Endodermal cell (in vitro differentiated cells): ENCODE results near the gene PLA2G12B. TPM values are rescaled to one million over a fixed set of nuclear protein-coding genes. Genes with fewer than 3 reads are reported as not detected.

ENCODE experiments used
- DNase-seq: peaks from one replicate; pipeline ENCODE4 v3.0.0-alpha.2; 2017
- H3K27ac ChIP-seq: 2 replicates; pipeline ENCODE4 v1.5.1; 2013; ENCODE audit warnings: mild to moderate bottlenecking, low read depth, low read length, moderate library complexity
- H3K27me3 ChIP-seq: 2 replicates; pipeline ENCODE4 v1.6.1; 2013; ENCODE audit warnings: mild to moderate bottlenecking, low read length, moderate library complexity; ENCODE audit not compliant: insufficient read depth, control insufficient read depth, poor library complexity, severe bottlenecking
- H3K36me3 ChIP-seq: 2 replicates; pipeline ENCODE4 v1.7.0; 2013; ENCODE audit warnings: mild to moderate bottlenecking, low read length, moderate library complexity; ENCODE audit not compliant: control insufficient read depth, insufficient read depth
- H3K4me1 ChIP-seq: one replicate; pipeline ENCODE4 v1.7.0; 2013; ENCODE audit warnings: low read length; ENCODE audit not compliant: control insufficient read depth, insufficient read depth
- H3K4me3 ChIP-seq: 2 replicates; pipeline ENCODE4 v1.5.1; 2013; ENCODE audit warnings: mild to moderate bottlenecking, low read length, moderate library complexity
- H3K9ac ChIP-seq: 2 replicates; pipeline ENCODE4 v1.6.1; 2013; ENCODE audit warnings: mild to moderate bottlenecking, low read length, moderate library complexity; ENCODE audit not compliant: poor library complexity, severe bottlenecking; ENCODE audit errors: extremely low read depth
- H3K9me3 ChIP-seq: 2 replicates; pipeline ENCODE4 v1.6.1; 2013; ENCODE audit warnings: mild to moderate bottlenecking, low read length, moderate library complexity; ENCODE audit not compliant: control insufficient read depth
- H3K27ac Mint-ChIP-seq: 2 replicates; pipeline ENCODE4 v1.8.0; 2020; ENCODE audit warnings: mixed read lengths
- H3K27me3 Mint-ChIP-seq: 2 replicates; pipeline ENCODE4 v1.8.0; 2021; ENCODE audit warnings: mild to moderate bottlenecking, mixed read lengths; ENCODE audit not compliant: insufficient read depth
- H3K36me3 Mint-ChIP-seq: 2 replicates; pipeline ENCODE4 v1.8.0; 2020; ENCODE audit warnings: low read depth, mixed read lengths
- H3K4me1 Mint-ChIP-seq: 2 replicates; pipeline ENCODE4 v1.8.0; 2020; ENCODE audit warnings: mixed read lengths
- H3K4me3 Mint-ChIP-seq: 2 replicates; pipeline ENCODE4 v1.8.0; 2020; ENCODE audit warnings: mild to moderate bottlenecking, moderate library complexity, mixed read lengths
- H3K9me3 Mint-ChIP-seq: 2 replicates; pipeline ENCODE4 v1.8.0; 2020; ENCODE audit warnings: mild to moderate bottlenecking, mixed read lengths
- WGBS, 2 experiments: methylation state at CpG; one replicate each; pipeline versions ENCODE4 v1.1.5 to v1.1.7; 2013; ENCODE audit warnings: missing lambda C conversion rate in 2 of 2, mixed read lengths in 1 of 2; ENCODE audit not compliant: insufficient coverage in 1 of 2, insufficient read length in 1 of 2; 5-methylcytosine and 5-hydroxymethylcytosine counted together
- total RNA-seq, 2 donors: library from RNA; stranded (reverse); fragmentation: NEBNext Ultra II Directional in 1 of 2; extraction: Animal tissue kit (Norgen Biotek cat#: 25700) in 1 of 2; gene quantifications; 2 replicates in 1 of 2; 3 replicates in 1 of 2; pipeline ENCODE4 v1.2.1, GENCODE V29; 2021
- TF ChIP-seq, protein P1 (sequence below): fragments of 200-600 bp; sonication (generic); conservative IDR thresholded peaks from 2 replicates; pipeline ENCODE4 v1.5.0; 2021; ENCODE audit warnings: antibody characterized with exemption, mild to moderate bottlenecking

The PLA2G12B gene
- total RNA-seq, 2 donors from 2014 or later, result 0.64 to 0.93 TPM

DNA sequence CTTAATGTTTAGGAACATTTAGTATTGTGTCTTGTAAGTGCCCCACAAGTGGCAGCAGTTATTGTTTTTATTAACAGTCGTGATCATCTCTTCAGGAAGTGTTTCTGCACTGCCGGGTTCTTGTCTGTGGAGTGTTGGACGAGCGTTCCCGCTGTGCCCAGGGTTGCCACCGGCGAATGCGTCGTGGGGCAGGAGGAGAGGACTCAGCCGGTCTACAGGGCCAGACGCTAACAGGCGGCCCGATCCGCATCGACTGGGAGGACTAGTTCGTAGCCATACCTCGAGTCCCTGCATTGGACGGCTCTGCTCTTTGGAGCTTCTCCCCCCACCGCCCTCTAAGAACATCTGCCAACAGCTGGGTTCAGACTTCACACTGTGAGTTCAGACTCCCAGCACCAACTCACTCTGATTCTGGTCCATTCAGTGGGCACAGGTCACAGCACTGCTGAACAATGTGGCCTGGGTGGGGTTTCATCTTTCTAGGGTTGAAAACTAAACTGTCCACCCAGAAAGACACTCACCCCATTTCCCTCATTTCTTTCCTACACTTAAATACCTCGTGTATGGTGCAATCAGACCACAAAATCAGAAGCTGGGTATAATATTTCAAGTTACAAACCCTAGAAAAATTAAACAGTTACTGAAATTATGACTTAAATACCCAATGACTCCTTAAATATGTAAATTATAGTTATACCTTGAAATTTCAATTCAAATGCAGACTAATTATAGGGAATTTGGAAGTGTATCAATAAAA is 22.2 kb downstream of the PLA2G12B start:
- H3K4me3 ChIP-seq, result no peak overlapping the region
- no peaks in the 10 kb centered on the region for H3K36me3 Mint-ChIP-seq
- H3K36me3 ChIP-seq, result no peaks in the 10 kb centered on the region
- no peak overlapping the region for H3K27ac Mint-ChIP-seq
- H3K9ac ChIP-seq, result no peak overlapping the region
- no peak for DNase-seq
- no peaks in the 10 kb centered on the region for H3K4me1 Mint-ChIP-seq
- H3K4me1 ChIP-seq, result no peaks in the 10 kb centered on the region
- H3K4me3 Mint-ChIP-seq, result no peak overlapping the region
- WGBS, 2 experiments, result 93 to 94% methylated on average over 13 to 20 of the region's 20 CpGs
- no peaks in the 10 kb centered on the region for H3K27me3 ChIP-seq
- H3K9me3 Mint-ChIP-seq, result no peaks in the 10 kb centered on the region
- no peak overlapping the region for H3K27ac ChIP-seq
- H3K9me3 ChIP-seq, result no peaks in the 10 kb centered on the region
- H3K27me3 Mint-ChIP-seq, result peaks cover 2% of the 10 kb centered on the region
- TF ChIP-seq, protein P1, sequence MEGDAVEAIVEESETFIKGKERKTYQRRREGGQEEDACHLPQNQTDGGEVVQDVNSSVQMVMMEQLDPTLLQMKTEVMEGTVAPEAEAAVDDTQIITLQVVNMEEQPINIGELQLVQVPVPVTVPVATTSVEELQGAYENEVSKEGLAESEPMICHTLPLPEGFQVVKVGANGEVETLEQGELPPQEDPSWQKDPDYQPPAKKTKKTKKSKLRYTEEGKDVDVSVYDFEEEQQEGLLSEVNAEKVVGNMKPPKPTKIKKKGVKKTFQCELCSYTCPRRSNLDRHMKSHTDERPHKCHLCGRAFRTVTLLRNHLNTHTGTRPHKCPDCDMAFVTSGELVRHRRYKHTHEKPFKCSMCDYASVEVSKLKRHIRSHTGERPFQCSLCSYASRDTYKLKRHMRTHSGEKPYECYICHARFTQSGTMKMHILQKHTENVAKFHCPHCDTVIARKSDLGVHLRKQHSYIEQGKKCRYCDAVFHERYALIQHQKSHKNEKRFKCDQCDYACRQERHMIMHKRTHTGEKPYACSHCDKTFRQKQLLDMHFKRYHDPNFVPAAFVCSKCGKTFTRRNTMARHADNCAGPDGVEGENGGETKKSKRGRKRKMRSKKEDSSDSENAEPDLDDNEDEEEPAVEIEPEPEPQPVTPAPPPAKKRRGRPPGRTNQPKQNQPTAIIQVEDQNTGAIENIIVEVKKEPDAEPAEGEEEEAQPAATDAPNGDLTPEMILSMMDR, result no peak

DNA sequence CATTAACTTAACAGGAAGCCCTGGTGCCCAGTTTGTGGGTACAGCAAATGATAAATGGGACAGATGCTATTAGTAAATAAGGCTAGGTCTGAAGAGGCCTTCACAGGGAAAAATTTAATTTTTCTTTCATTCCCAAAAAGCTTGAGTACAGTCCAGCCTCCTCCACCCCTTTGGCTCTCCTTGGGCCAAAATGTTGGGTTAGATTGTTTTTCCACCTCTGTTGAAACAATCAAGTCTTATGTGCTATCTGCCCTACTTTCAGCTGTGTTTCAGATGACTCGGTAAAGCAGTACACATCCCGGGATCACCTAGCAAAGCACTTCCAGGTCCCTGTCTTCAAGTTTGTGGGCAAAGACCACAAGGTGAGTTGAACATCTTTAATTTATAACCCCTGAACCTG is 24.3 kb downstream of the PLA2G12B start:
- no peaks in the 10 kb centered on the region for H3K36me3 Mint-ChIP-seq
- H3K9me3 ChIP-seq, result no peaks in the 10 kb centered on the region
- H3K4me1 Mint-ChIP-seq, result no peaks in the 10 kb centered on the region
- 82 to 90% methylated on average over 2 of the region's 2 CpGs for WGBS, 2 experiments
- no peaks in the 10 kb centered on the region for H3K27me3 ChIP-seq
- no peak overlapping the region for H3K4me3 Mint-ChIP-seq
- no peaks in the 10 kb centered on the region for H3K4me1 ChIP-seq
- no peak overlapping the region for H3K9ac ChIP-seq
- no peaks in the 10 kb centered on the region for H3K36me3 ChIP-seq
- DNase-seq, result no peak
- H3K27me3 Mint-ChIP-seq, result no peaks in the 10 kb centered on the region
- H3K27ac Mint-ChIP-seq, result no peak overlapping the region
- TF ChIP-seq, protein P1, result no peak
- no peak overlapping the region for H3K27ac ChIP-seq
- H3K4me3 ChIP-seq, result no peak overlapping the region
- H3K9me3 Mint-ChIP-seq, result no peaks in the 10 kb centered on the region

DNA sequence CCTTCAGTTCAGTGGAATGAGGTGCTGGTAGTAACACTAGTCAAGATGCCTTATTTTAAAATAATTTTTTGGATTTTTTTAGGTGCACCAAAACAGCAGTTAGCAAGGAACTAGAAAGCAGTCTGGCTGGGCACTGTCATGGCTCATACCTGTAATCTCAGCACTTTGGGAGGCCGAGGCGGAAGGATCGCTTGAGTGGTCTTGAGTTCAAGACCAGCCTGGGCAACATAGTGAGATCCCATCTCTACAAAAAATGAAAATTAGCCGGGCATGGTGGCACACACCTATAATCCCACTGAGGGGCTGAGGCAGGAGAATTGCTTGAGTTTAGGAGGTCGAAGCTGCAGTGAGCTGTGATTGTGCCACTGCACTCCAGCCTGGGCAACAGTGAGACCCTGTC is 25.8 kb downstream of the PLA2G12B start:
- Mint-ChIP-seq H3K4me1 (no peaks in the 10 kb centered on the region), H3K4me3 (no peak overlapping the region), H3K27me3 (no peaks in the 10 kb centered on the region), H3K36me3 (no peaks in the 10 kb centered on the region), H3K9me3 (no peaks in the 10 kb centered on the region), H3K27ac (no peak overlapping the region)
- H3K27me3 ChIP-seq, result no peaks in the 10 kb centered on the region
- H3K9ac ChIP-seq, result no peak overlapping the region
- TF ChIP-seq, protein P1, result no peak
- H3K4me1 ChIP-seq, result no peaks in the 10 kb centered on the region
- H3K9me3 ChIP-seq, result no peaks in the 10 kb centered on the region
- no peak overlapping the region for H3K27ac ChIP-seq
- no peak for DNase-seq
- WGBS, 2 experiments, result 96 to 97% methylated on average over 4 to 5 of the region's 5 CpGs
- H3K4me3 ChIP-seq, result no peak overlapping the region
- H3K36me3 ChIP-seq, result no peaks in the 10 kb centered on the region
